GM06990 (cell line): ENCODE measurements around the gene XPO6.

Experiments used
- DNase-seq: peaks from one replicate; pipeline ENCODE4 v3.0.0-alpha.2; 2011; ENCODE audit not compliant: insufficient read length; ENCODE audit errors: extremely low read depth
- H3K27me3 ChIP-seq: replicated peaks from 2 replicates; pipeline ENCODE4 v1.6.0; 2011; ENCODE audit warnings: low read length; ENCODE audit not compliant: control insufficient read depth, insufficient read depth
- H3K36me3 ChIP-seq: 2 replicates; pipeline ENCODE4 v1.5.1; 2011; ENCODE audit warnings: low read length; ENCODE audit not compliant: control insufficient read depth, insufficient read depth
- H3K4me3 ChIP-seq: replicated peaks from 2 replicates; pipeline ENCODE4 v1.5.1; 2011; ENCODE audit warnings: low read depth, mild to moderate bottlenecking, control low read depth, low read length
- CTCF ChIP-seq: IDR thresholded peaks from 2 replicates; pipeline ENCODE4 v1.5.1; 2011; ENCODE audit warnings: low read length, control low read depth, mild to moderate bottlenecking, inconsistent platforms; ENCODE audit not compliant: insufficient read depth, poor library complexity, severe bottlenecking

XPO6 gene

GRCh38 chr16:28204204-28204603, 7.6 kb downstream of the XPO6 start:
- peaks cover 24% of the 10 kb centered on the region for H3K36me3 ChIP-seq
- TF ChIP-seq CTCF, result no peak
- no peak overlapping the region for H3K4me3 ChIP-seq
- no peak for DNase-seq
- no peaks in the 10 kb centered on the region for H3K27me3 ChIP-seq

DNA sequence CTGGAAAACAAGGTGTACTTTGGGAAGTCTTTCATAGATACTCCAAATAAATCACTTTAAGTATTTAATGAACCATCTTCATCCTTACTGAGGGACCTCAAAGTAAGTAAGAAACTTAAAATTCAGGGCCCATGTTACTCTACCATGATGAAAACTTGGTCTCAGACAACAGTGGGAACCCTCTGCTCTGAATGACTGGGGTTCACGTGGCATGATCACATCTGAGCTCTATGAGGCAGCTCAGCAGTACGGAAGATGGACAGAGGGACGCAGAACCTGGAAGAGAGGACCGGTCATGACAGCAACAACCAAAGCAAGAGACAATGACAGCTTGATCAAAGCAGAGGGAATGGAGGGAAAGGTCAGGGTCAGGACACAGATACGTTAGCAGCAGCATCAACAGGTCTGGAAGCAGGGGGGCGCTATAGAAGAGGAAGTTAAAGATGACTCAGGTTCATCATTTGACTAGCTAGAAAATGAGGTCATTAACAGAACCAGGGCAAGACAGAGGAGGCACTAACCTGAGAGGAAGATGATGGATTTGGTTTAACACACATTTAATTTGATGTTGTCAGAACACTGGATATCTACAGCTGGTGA, 9.5 kb downstream of the XPO6 start:
- DNase-seq, result no peak
- peak; percentile 17 for TF ChIP-seq CTCF
- Histone ChIP-seq H3K4me3 (no peak overlapping the region), H3K27me3 (no peaks in the 10 kb centered on the region), H3K36me3 (peaks cover 17% of the 10 kb centered on the region)

GRCh38 chr16:28200661-28201060, 11.1 kb downstream of the XPO6 start:
- no peak overlapping the region for H3K4me3 ChIP-seq
- no peak for TF ChIP-seq CTCF
- H3K27me3 ChIP-seq, result no peaks in the 10 kb centered on the region
- no peak for DNase-seq
- H3K36me3 ChIP-seq, result peaks cover 13% of the 10 kb centered on the region

GRCh38 chr16:28196387-28196987, 15.3 kb downstream of the XPO6 start:
- no peaks in the 10 kb centered on the region; the same call in 1 of the 2 replicates for H3K36me3 ChIP-seq

DNA sequence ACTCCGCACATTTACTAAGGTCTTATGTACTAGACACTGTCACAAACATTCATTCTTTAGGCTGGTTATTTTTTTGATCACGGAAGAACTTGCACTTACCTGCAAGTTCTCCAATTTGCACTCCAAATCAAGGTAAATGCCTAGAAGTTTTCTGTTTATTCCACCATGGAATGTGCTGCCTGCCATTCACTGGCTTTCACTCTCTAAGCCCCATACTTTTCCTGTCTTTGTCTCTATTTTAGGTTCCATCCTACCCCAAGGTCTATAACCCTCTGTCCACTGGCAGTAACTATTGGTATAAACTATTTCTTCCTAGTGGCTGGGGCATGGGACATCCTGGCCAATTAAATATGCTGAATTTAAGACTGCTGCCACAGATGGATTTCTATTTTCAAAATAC, 15.9 kb downstream of the XPO6 start:
- Histone ChIP-seq H3K27me3 (no peaks in the 10 kb centered on the region), H3K36me3 (no peaks in the 10 kb centered on the region; the same call in 1 of the 2 replicates), H3K4me3 (no peak overlapping the region)
- no peak for DNase-seq
- TF ChIP-seq CTCF, result no peak

More at GRCh38 chr16:28196387-28196987, 15.3 kb downstream of the XPO6 start:
- DNase-seq, result no peak
- no peak for TF ChIP-seq CTCF
- H3K4me3 ChIP-seq, result no peak overlapping the region
- H3K27me3 ChIP-seq, result no peaks in the 10 kb centered on the region
